Superior temporal gyrus (tissue), 1 donor: ENCODE measurements around the gene FDPS.
"Not testable (repeated sequence)": the region's sequence is repeated elsewhere in the genome, so short reads cannot be mapped to it uniquely, and the experiment has no call there.

Experiments used
- DNase-seq: peaks from one replicate; pipeline ENCODE4 v3.0.0-alpha.2; 2016; ENCODE audit errors: extremely low spot score

FDPS gene

DNA sequence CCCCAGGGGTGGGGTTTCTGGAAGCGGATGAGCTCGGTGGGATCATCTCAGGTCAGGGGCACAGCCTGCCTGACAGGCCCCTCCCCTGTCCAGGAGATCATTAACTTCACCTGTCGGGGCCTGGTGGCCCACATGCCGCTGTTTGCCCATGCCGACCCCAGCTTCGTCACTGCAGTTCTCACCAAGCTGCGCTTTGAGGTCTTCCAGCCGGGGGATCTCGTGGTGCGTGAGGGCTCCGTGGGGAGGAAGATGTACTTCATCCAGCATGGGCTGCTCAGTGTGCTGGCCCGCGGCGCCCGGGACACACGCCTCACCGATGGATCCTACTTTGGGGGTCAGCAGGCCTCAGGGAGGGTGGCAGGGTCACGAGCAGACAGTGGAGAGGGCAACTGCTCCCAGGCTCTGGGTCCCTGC is 23.0 kb upstream of the FDPS start:
- DNase-seq: no peak

- no peak for DNase-seq
Measured at GRCh38 chr1:155286544-155286943, 22.1 kb upstream of the FDPS start.

- no peak for DNase-seq
Measured at GRCh38 chr1:155287987-155288543, 20.6 kb upstream of the FDPS start.

GRCh38 chr1:155291006-155291405 is 17.7 kb upstream of the FDPS start:
- not testable (repeated sequence) for DNase-seq

DNA sequence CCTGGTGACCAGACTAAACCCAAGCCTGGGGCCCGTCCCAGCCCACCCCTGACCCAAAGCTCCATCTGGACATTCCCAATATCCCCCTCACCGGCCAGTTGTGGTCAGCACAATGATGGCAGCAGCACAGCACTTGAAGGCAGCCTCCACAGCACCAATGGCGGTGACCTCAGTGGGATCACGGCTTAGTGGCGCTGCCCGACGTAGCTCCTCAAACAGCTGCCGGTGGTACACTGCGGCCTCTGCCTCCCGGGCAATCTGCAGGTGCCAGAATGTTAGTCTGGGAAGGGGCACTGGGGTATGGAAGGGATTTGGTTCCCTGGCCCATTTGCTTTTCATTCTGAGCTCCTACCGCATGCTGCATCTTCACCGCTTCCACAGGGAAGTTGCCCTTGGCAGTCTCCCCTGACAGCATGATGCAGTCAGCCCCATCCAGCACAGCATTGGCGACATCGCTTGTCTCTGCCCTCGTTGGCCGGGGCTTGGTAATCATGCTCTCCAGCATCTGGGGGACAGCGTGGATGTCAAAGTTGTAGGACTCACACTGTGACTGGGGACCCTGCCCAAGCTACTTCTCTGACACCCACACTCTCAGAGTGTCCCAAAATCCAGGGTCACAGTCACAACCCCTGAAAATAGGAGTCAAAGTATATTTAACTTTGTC is 15.4 kb upstream of the FDPS start:
- no peak for DNase-seq

GRCh38 chr1:155294520-155295182 is 14.0 kb upstream of the FDPS start:
- DNase-seq: no peak

- no peak for DNase-seq
Measured at GRCh38 chr1:155295183-155295941, 13.3 kb upstream of the FDPS start.

DNA sequence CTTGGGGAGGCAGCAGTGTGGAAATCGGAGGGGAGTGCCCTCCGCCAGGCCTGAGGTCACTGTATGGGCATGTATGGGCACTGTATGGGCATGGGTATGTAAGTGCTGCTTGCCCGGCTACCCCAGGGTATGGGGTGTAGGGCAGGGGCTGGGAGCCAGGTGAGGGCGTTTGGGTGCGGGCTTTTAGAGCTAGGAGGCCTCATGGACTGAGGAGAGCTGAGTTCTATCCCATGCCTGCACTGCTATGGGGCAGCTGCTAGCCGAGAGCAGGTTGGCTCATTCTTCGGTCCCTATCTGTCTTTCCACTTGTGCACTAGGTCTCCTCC is 12.8 kb upstream of the FDPS start:
- no peak for DNase-seq

- DNase-seq: no peak
Measured at GRCh38 chr1:155296661-155297060, 12.0 kb upstream of the FDPS start.

- no peak for DNase-seq
Measured at GRCh38 chr1:155297384-155297783, 11.3 kb upstream of the FDPS start.

- no peak for DNase-seq
Measured at GRCh38 chr1:155300024-155300423, 8.6 kb upstream of the FDPS start.

- DNase-seq: no peak
Measured at GRCh38 chr1:155300553-155301329, 7.9 kb upstream of the FDPS start.

- no peak for DNase-seq
Measured at GRCh38 chr1:155301342-155301841, 7.3 kb upstream of the FDPS start, which contains the start of gene PKLR. Gene PKLR (minus strand): TSS chr1:155301438. CDS start chr1:155301395, 43 bp downstream.

DNA sequence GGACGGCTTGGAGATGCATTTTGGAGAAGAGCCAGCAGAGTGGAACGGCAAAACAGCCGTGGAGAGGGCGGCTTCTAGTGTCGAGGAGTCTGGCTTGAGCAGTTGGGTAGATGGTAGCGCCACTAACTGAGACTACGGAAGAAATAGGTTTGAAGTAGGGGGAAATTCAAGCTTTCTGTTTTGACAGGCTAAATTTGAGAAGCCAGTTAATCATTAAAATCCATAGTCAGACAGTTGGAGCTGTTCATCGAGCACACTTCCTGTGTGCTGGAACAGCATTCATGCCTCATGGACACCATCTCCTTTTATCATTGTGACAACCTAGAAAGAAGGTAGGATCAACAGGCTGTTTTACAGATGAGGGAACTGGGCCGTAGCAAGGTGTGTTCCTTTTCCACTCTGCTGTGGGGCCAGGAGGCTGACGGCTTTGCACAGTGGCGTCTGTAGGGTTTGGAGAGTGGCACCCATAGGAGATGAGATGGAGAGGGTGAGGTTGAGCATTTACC is 4.1 kb upstream of the FDPS start:
- DNase-seq: no peak

- no peak for DNase-seq
Measured at GRCh38 chr1:155305881-155306391, 2.7 kb upstream of the FDPS start.

DNA sequence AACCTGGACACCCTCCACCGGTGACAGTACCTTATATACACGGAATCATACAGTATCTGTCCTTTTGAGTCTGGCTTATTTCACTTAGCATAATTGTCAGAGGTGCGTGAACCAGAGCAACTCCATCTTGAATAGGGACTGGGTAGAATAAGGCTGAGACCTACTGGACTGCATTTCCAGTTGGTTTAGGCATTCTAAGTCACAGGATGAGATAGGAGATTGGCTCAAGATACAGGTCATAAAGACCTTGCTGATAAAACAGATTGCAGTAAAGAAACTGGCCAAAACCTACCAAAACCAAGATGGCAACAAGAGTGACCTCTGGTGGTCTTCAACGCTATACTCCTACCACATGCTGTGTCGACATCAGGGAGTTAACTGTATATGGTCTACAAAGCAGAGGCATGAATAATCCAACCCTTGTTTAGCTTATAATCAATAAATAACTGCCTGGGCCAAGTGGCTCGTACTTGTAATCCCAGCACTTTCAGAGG is 1.4 kb upstream of the FDPS start:
- no peak for DNase-seq

DNA sequence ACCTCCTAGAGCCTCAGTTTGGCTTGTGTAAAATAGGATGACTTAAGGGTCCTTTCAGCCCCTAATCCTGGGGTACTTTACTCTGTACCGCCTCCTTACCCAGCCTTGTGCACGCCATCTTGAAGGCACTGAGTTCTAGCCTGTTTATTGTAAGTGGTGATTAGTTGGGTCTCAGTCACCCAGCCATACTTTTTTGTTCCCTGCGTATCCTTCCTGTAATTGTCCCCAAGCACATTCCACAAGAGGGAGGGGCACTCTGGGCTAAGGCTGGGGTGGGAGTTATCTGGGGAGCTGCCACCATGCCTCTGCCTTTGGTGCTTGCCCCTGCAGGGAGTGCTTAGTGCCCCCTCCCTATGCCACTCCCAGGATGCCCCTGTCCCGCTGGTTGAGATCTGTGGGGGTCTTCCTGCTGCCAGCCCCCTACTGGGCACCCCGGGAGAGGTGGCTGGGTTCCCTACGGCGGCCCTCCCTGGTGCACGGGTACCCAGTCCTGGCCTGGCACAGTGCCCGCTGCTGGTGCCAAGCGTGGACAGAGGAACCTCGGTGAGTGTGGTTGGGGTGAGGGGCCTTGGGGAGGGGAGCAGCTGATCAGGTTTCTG is 856 bp downstream of the FDPS start:
- DNase-seq: no peak

- no peak for DNase-seq
Measured at GRCh38 chr1:155313261-155313660, 4.6 kb downstream of the FDPS start.

DNA sequence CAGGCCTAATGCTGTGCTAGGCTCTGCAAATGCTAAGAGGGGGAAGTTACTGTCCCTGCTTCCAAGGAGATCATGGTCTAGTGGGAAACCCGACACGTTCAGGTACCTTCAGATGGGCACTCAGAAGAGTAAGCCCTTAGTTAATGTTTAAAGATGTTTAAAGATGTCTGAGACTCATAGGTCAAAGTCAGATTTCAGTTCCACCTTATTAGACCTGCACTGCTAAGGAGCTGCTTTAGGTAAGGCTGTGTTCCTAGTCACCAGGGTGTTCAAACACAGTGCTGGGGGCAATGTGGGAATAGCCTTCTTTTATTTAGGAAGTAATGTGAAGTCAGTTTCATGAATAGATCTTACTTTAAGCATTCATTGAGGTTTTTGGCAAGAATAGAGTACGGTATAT is 8.3 kb downstream of the FDPS start:
- DNase-seq: no peak

GRCh38 chr1:155318082-155318481 is 9.4 kb downstream of the FDPS start:
- no peak for DNase-seq

DNA sequence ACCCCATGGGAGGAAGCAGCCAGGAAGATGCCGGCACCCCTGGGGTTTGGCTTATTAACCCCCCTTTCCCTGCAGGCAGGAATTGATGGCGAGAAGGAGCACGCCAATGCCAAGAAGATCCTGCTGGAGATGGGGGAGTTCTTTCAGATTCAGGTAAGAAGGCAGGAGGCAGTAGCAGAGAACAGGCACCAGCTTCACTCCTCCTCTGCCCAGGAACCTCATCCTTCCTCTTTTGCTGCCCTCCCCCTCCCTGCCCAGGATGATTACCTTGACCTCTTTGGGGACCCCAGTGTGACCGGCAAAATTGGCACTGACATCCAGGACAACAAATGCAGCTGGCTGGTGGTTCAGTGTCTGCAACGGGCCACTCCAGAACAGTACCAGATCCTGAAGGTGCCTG is 10.9 kb downstream of the FDPS start:
- no peak for DNase-seq
